Activated naive CD4-positive, alpha-beta T cell treated with anti-CD3 and anti-CD28 coated beads, Interleukin-2, amount 10 ng/mL, durations not matched to agents 7 days and 5 days (primary cell): ENCODE data around the gene SLC35F3.

ENCODE experiments used
- CTCF ChIA-PET: fragments of 350-600 bp; sonication (Branson Sonifier 250); formaldehyde crosslinking; loops from one replicate; lab custom pipeline; 2021; ENCODE audit warnings: antibody characterized with exemption; lab: Charles Lee
- DNase-seq: peaks from one replicate; pipeline ENCODE4 v3.0.0-alpha.2; 2020
- H3K27ac Mint-ChIP-seq: one replicate; pipeline ENCODE4 v1.8.0; 2021; ENCODE audit warnings: mild to moderate bottlenecking, moderate library complexity, mixed read lengths
- H3K27me3 Mint-ChIP-seq: one replicate; pipeline ENCODE4 v1.8.0; 2021; ENCODE audit warnings: mild to moderate bottlenecking, mixed read lengths
- H3K36me3 Mint-ChIP-seq: one replicate; pipeline ENCODE4 v1.8.0; 2021; ENCODE audit warnings: mixed read lengths
- H3K4me1 Mint-ChIP-seq: one replicate; pipeline ENCODE4 v1.8.0; 2021; ENCODE audit warnings: mixed read lengths
- H3K4me3 Mint-ChIP-seq: one replicate; pipeline ENCODE4 v1.8.0; 2021; ENCODE audit warnings: mild to moderate bottlenecking, moderate library complexity, mixed read lengths
- H3K9me3 Mint-ChIP-seq: one replicate; pipeline ENCODE4 v1.8.0; 2021; ENCODE audit warnings: mixed read lengths

Gene SLC35F3

DNA sequence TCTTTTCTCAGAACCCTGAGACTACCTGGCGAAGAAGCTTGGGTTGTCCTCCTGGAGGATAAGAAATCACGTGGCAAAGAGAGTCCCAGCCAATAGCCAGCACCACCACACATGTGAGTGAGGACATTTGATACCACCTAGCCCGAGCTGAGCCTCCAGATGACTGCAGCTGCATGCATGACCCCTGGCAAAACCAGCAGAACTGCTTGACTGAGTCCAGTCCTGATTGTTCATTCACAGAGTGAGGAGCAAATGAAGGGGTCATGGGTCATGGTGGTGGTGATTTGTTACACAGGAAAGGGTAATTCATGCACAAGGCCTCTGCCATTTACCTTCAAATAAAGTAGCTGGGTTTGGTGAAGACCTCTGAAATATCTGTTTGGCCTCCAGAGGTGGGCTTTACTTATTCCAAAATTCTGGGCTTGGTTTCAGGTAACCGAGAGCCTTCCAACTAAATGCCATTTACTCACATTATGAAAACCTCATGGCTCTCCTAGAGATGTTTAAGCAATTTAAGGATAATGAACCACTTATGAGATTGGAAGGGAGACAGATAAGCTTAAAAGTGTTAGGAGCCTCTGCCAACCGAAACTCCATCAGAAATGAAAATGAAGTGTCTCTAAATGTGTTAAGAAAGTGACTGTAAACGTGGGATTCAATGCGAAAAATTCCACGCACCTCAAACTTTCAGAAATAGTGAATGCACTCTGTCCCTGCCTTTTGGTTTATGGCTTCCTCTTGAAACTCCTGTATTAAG lies 163.3 kb downstream of the SLC35F3 start:
- H3K36me3 Mint-ChIP-seq: no peaks in the 10 kb centered on the region
- H3K4me3 Mint-ChIP-seq: no peak overlapping the region
- H3K27ac Mint-ChIP-seq: no peak overlapping the region
- H3K4me1 Mint-ChIP-seq: no peaks in the 10 kb centered on the region
- CTCF ChIA-PET: interaction anchor here (1.2 to 3.2 kb wide), 5 partner anchors 52 to 762 kb away, joined by 4 to 31 read pairs (median 5); no protein-coding TSS in a partner anchor
- H3K27me3 Mint-ChIP-seq: peaks cover 14% of the 10 kb centered on the region
- no peaks in the 10 kb centered on the region for H3K9me3 Mint-ChIP-seq
- no peak for DNase-seq

DNA sequence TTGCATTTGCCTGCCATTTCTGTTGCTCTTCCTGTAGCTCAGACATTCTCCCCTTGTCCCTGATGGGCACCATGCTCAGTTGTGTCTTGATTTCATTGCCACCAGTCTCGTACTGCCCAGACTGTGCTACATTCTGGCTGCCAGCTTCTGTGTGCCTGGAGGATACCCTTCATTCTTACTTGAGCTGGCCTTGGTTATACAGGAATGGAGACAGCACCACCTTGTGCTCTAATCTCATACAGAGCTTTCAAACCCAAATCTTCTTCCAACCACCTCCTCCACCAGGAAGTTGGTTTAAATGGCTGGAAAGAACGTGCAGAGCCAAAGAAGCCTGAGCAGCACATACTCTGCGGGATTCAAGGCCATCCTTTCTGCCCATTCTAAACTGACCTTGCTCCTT lies 165.3 kb downstream of the SLC35F3 start:
- no peak overlapping the region for H3K4me3 Mint-ChIP-seq
- no peaks in the 10 kb centered on the region for H3K36me3 Mint-ChIP-seq
- peaks cover 19% of the 10 kb centered on the region for H3K27me3 Mint-ChIP-seq
- no peak for DNase-seq
- no peaks in the 10 kb centered on the region for H3K9me3 Mint-ChIP-seq
- H3K27ac Mint-ChIP-seq: no peak overlapping the region
- no peaks in the 10 kb centered on the region for H3K4me1 Mint-ChIP-seq
- CTCF ChIA-PET: no interaction called here

DNA sequence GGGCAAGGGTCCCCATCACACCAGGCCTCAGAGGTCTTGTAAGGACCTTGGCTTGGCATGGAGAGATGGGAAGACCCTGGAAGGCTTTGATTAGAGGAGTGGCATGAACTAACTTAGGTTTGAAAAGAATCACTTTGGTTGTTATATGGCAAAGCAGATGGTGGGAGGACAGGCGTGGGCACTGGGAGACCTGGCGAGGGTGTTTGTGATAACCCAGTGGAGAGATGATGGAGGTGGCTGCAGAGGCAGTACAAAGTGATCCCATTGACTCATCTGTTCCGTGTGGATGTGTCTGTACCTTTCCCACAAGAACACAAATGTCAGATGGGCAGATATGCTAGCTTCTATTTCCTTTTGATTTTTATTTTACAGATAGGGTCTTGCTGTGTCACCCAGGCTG lies 168.3 kb downstream of the SLC35F3 start:
- H3K4me3 Mint-ChIP-seq: no peak overlapping the region
- no peaks in the 10 kb centered on the region for H3K36me3 Mint-ChIP-seq
- peaks cover 9% of the 10 kb centered on the region for H3K27me3 Mint-ChIP-seq
- DNase-seq: no peak
- H3K27ac Mint-ChIP-seq: no peak overlapping the region
- no peaks in the 10 kb centered on the region for H3K9me3 Mint-ChIP-seq
- no peaks in the 10 kb centered on the region for H3K4me1 Mint-ChIP-seq
- CTCF ChIA-PET: no interaction called here

DNA sequence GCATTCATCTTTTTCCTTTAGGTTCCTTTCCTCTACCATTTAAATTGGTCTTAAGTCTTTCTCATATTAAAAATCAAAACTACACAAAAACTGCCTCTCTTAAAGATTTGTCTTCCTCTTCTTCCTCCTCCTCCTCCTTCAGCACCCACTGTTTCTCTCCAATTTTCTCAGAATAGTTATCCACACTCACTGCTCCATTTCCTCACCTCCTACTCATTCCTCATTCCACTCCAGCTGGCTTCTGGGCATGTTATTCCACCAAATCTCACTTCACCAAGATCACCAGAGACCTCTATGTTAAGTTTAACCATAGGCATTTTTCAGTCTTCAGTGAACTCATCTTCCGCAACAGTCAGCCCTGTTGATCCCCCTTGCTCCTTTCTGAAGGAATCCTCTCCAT lies 173.7 kb downstream of the SLC35F3 start:
- Mint-ChIP-seq H3K36me3 (no peaks in the 10 kb centered on the region), H3K4me1 (no peaks in the 10 kb centered on the region), H3K9me3 (no peaks in the 10 kb centered on the region), H3K4me3 (no peak overlapping the region), H3K27ac (no peak overlapping the region), H3K27me3 (peaks cover 20% of the 10 kb centered on the region)
- CTCF ChIA-PET: no interaction called here
- DNase-seq: no peak

DNA sequence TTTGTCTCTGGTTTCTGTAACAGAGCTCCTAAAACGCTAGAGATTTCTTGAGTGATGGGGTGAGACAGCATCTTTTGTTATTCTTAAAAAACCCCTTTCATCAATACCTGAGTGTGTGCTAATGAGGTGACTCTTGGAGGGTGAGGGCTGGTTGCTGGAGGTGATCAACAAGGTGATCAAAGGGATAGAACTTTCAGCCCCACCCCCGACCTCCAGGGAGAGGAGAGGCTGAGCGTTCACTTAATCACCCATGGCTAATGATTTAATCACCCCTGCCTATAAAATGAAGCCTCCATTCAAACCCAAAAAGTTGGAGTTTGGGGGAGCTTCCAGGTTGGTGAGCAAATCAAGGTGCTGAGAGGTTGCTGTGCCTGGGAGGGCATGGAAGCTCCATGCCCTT lies 175.4 kb downstream of the SLC35F3 start:
- CTCF ChIA-PET: interaction anchor here (1.2 kb wide), 1 partner anchor 14 kb away, joined by 4 read pairs; no protein-coding TSS in a partner anchor

DNA sequence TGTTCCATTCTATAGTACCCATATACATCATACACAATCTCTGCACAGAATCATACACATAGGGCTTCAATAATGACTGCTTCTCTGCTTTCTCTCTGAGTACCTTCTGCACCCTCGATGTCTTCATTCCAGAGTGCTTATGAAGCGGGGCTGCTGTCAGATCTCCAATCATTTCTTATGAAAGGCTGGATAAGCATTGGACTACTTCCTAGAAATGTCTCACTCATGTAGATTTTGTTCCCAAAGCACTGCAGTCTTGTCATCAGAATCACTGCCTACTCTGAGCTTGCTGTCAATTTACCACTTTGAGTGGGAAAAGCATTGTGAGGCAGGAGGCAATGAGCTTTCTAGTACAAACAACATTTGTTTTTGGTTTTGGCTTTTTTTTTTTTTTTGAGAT lies 179.0 kb downstream of the SLC35F3 start:
- Mint-ChIP-seq H3K9me3 (no peaks in the 10 kb centered on the region), H3K27me3 (peaks cover 4% of the 10 kb centered on the region), H3K4me1 (no peaks in the 10 kb centered on the region), H3K27ac (no peak overlapping the region), H3K4me3 (no peak overlapping the region), H3K36me3 (no peaks in the 10 kb centered on the region)
- no peak for DNase-seq
- CTCF ChIA-PET: no interaction called here

More for the DNA sequence above, 175.4 kb downstream of the SLC35F3 start:
- H3K36me3 Mint-ChIP-seq: no peaks in the 10 kb centered on the region
- no peak overlapping the region for H3K4me3 Mint-ChIP-seq
- no peak overlapping the region for H3K27ac Mint-ChIP-seq
- H3K9me3 Mint-ChIP-seq: no peaks in the 10 kb centered on the region
- peaks cover 15% of the 10 kb centered on the region for H3K27me3 Mint-ChIP-seq
- H3K4me1 Mint-ChIP-seq: no peaks in the 10 kb centered on the region
- no peak for DNase-seq

DNA sequence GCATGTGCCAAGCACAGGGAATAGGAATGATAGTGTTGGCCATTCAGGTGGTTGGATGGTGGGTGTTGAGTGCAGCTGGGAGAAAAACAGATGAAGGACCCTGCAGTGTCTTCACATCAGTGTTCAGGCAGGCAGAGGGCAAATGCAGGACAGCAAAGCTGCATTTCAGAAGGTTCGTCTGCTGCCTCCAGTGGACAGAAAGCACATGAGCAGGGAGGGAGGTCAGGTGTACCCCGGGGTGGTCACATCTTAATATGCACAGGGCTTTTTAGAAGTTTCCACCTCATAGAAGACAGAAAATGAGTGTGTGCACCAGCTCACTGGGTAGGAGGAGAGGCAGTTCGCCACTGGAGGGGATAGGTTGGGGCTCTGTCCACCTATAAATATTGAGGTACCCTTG lies 184.9 kb downstream of the SLC35F3 start:
- no peaks in the 10 kb centered on the region for H3K4me1 Mint-ChIP-seq
- H3K27ac Mint-ChIP-seq: no peak overlapping the region
- peaks cover 2% of the 10 kb centered on the region for H3K9me3 Mint-ChIP-seq
- CTCF ChIA-PET: no interaction called here
- H3K4me3 Mint-ChIP-seq: no peak overlapping the region
- DNase-seq: no peak
- H3K36me3 Mint-ChIP-seq: no peaks in the 10 kb centered on the region
- H3K27me3 Mint-ChIP-seq: peaks cover 24% of the 10 kb centered on the region

DNA sequence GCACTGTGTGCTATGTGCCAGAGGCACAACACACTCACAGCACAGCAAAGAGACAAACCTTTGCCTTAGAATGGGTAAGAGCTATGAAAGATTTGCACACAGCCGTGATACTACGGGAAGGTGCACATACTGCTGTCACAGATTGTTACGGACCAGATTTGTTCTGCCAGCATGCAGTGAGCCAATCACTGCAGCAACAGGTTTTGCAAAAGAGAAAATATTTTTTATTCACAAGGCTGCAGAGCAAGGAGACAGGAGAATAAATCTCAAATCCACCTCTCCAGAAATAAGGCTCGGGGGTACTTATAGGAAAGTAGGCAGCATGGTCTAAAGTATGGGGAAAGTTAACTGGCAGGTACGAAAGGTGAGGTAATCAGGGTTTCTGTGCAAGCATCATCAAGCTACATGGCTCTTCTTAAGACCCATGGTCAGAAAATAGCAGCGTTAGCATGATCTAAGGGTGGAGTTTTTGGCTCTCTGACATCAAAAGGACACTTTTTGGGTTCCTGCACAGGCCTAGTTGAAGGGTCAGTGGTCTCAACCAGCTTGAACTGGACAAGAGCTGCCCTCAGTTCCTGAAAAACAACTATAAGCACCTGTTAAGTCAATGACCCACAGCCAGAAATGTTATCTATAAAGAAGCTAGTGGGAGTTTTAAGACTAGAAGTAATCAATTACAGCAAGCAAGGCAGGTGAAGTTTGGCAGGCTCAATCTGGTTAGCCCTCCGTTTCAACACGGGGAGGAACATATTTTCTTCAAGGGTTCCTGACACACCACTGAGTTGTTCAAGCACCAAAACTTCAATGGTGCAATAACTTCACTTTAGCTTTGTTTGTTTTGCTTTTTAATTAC lies 186.0 kb downstream of the SLC35F3 start:
- no peak overlapping the region for H3K27ac Mint-ChIP-seq
- H3K9me3 Mint-ChIP-seq: peaks cover 2% of the 10 kb centered on the region
- H3K4me1 Mint-ChIP-seq: no peaks in the 10 kb centered on the region
- peaks cover 27% of the 10 kb centered on the region for H3K27me3 Mint-ChIP-seq
- CTCF ChIA-PET: no interaction called here
- H3K4me3 Mint-ChIP-seq: no peak overlapping the region
- DNase-seq: no peak
- no peaks in the 10 kb centered on the region for H3K36me3 Mint-ChIP-seq

DNA sequence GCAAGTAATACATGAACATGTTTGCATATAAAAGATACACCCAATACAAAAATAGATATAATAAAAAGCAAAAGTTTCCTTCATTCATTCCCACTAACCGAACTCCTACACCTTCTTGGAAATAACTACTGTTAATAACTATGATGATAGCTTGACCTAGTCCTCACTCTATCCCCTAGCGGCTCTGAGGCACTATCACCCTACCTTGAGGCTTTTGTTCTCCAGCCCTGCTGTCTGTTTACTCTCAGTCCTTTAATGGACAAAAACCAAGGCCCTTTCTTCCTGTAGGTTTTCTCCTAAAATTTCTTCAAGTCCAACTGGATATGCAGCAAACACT lies 186.6 kb downstream of the SLC35F3 start:
- H3K4me3 Mint-ChIP-seq: no peak overlapping the region
- no peak overlapping the region for H3K27ac Mint-ChIP-seq
- no peaks in the 10 kb centered on the region for H3K36me3 Mint-ChIP-seq
- DNase-seq: no peak
- H3K9me3 Mint-ChIP-seq: peaks cover 2% of the 10 kb centered on the region
- peaks cover 28% of the 10 kb centered on the region for H3K27me3 Mint-ChIP-seq
- H3K4me1 Mint-ChIP-seq: no peaks in the 10 kb centered on the region
- CTCF ChIA-PET: no interaction called here

DNA sequence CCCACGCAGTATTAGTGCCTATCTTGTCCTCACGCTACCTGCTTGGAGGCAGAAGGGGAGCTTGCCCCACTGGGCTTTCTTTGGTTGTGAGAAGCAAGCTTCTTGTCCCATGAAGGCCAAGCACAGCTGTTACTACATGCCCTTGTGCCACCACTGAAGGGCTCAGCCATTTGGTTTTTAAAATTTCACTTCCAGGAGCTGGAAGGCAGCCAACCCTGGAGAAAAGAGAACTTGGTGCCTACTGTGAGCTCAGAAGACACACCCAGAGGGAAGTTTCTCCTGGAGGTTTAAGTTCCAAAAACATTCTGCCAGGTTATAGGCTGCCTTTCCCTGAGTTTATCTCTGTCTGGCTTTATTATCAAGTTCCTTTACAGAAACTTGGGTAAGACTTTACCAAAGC lies 187.4 kb downstream of the SLC35F3 start:
- peaks cover 2% of the 10 kb centered on the region for H3K9me3 Mint-ChIP-seq
- CTCF ChIA-PET: interaction anchor here (0.5 kb wide), 1 partner anchor 162 kb away, joined by 3 read pairs; no protein-coding TSS in a partner anchor

DNA sequence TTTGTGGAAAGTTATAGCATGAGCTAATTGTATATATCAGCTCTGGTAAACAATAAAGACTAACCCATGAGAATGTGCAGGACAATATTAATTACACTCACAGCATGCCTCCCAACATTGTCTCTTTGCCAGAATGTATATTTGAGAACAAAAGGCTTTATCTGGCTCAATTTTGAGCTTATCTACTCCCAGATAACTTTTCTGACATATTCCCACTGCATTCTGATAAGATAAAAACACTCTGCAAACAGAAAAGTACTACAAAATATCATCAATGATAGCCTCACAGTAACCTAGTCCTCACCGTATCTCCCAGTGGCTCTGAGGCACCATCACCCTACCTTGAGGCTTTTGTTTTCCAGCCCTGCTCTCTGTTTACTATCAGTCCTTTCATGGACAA lies 188.6 kb downstream of the SLC35F3 start:
- Mint-ChIP-seq H3K27me3 (peaks cover 31% of the 10 kb centered on the region), H3K27ac (no peak overlapping the region), H3K9me3 (peaks cover 2% of the 10 kb centered on the region), H3K36me3 (no peaks in the 10 kb centered on the region), H3K4me1 (no peaks in the 10 kb centered on the region), H3K4me3 (no peak overlapping the region)
- no peak for DNase-seq
- CTCF ChIA-PET: no interaction called here

More for the DNA sequence above, 187.4 kb downstream of the SLC35F3 start:
- Mint-ChIP-seq H3K27ac (no peak overlapping the region), H3K4me3 (no peak overlapping the region), H3K27me3 (peaks cover 31% of the 10 kb centered on the region), H3K4me1 (no peaks in the 10 kb centered on the region), H3K36me3 (no peaks in the 10 kb centered on the region)
- no peak for DNase-seq

DNA sequence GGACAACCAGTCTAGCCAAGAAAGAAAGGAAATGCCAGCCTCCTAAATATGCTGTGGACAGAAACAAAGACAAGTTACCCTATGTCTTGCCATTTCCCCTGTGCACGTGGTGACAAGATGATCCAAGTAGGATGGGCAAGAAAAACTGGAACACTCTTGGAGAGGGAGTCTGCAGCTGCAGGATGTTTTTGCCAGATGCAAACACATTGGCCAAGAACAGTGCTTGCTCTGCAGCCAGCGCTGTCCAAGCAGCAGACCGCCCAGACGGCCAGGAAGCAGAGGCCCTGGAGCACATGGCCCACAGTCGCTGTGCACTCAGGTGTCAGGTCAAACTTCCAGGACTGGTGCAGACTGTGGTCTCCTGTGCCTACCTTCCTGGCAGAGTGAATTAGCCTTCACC lies 189.3 kb downstream of the SLC35F3 start:
- Mint-ChIP-seq H3K27ac (no peak overlapping the region), H3K4me3 (no peak overlapping the region), H3K27me3 (peaks cover 30% of the 10 kb centered on the region), H3K4me1 (no peaks in the 10 kb centered on the region), H3K36me3 (no peaks in the 10 kb centered on the region), H3K9me3 (peaks cover 2% of the 10 kb centered on the region)
- CTCF ChIA-PET: no interaction called here
- DNase-seq: no peak

DNA sequence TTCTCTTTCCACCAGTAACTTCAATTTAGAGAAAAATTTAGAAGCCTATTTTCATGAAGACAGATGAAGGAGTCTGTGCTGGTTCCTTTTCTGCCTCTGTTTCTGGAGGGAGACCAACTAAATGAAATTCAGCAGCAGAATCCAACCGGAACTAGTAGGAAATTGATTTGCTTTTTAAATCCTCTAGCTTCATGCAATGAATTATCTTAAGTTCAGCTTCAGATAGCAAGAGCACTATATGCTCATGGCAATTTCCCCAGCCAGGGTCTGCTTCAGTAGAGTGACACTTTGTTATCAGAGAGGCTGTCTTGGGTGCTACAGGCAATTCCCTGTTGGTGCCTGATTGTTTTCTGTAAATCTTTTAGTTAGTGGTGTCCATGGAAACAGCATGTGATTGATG lies 189.7 kb downstream of the SLC35F3 start:
- Mint-ChIP-seq H3K36me3 (no peaks in the 10 kb centered on the region), H3K4me3 (no peak overlapping the region), H3K4me1 (no peaks in the 10 kb centered on the region), H3K27me3 (peaks cover 26% of the 10 kb centered on the region), H3K27ac (no peak overlapping the region), H3K9me3 (peaks cover 2% of the 10 kb centered on the region)
- CTCF ChIA-PET: no interaction called here
- DNase-seq: no peak

DNA sequence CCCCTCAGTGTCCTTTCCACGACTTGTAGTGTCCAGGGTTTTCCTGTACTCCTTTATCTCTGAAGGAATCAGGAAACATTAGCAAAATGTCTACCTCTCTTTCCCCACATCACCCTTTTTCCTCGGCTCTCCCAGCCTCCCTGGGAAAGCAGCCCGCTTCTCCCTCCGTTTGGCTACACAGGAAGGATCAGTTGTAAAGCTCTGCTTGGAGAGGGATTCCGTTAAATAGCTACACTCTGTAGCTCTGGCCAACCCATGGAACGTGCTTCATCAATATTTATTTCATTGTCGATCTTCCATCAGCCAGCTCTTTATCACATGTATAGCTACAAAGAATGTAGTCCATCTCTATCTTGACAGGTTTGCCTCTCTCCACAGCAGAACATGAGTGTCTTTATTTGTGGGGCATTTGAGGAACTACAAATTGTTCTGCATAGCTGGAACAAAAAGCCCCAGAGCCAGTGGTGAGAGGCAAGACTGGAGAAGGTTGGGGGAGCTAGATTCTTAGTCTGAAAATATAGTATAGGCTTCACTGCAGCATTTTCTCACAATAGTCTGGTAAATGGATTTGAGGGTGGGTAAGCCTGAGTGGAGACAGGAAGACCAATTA lies 191.8 kb downstream of the SLC35F3 start:
- H3K36me3 Mint-ChIP-seq: no peaks in the 10 kb centered on the region
- H3K27me3 Mint-ChIP-seq: peaks cover 26% of the 10 kb centered on the region
- no peaks in the 10 kb centered on the region for H3K4me1 Mint-ChIP-seq
- CTCF ChIA-PET: interaction anchor here (1.0 kb wide), 1 partner anchor 31 kb away, joined by 3 read pairs; no protein-coding TSS in a partner anchor
- no peak overlapping the region for H3K27ac Mint-ChIP-seq
- no peaks in the 10 kb centered on the region for H3K9me3 Mint-ChIP-seq
- no peak overlapping the region for H3K4me3 Mint-ChIP-seq
- no peak for DNase-seq
